Osteoblast (primary cell): ENCODE results near the gene C2CD2. TPM values are rescaled to one million over a fixed set of nuclear protein-coding genes. Genes with fewer than 3 reads are reported as not detected.

Experiments
- DNase-seq: peaks from one replicate; pipeline ENCODE4 v3.0.0; 2011; ENCODE audit warnings: low spot score, mixed read lengths; ENCODE audit not compliant: insufficient read length; ENCODE audit errors: missing footprints
- H2AFZ ChIP-seq: 2 replicates; pipeline ENCODE4 v1.6.0; 2011; ENCODE audit warnings: mild to moderate bottlenecking, low read length
- H3K27ac ChIP-seq: 2 replicates; pipeline ENCODE4 v1.5.1; 2011; ENCODE audit warnings: mild to moderate bottlenecking, low read depth, low read length, moderate library complexity
- H3K27me3 ChIP-seq: 2 replicates; pipeline ENCODE4 v1.6.0; 2012; ENCODE audit warnings: mild to moderate bottlenecking, control low read depth, inconsistent platforms, low read length, moderate library complexity; ENCODE audit not compliant: insufficient read depth
- H3K36me3 ChIP-seq: 2 replicates; pipeline ENCODE4 v1.5.1; 2011; ENCODE audit warnings: mild to moderate bottlenecking, low read length, control low read depth, moderate library complexity; ENCODE audit not compliant: insufficient read depth
- H3K4me1 ChIP-seq: 2 replicates; pipeline ENCODE4 v1.5.1; 2011; ENCODE audit warnings: mild to moderate bottlenecking, low read length, control low read depth, moderate library complexity; ENCODE audit not compliant: insufficient read depth
- H3K4me2 ChIP-seq: 2 replicates; pipeline ENCODE4 v1.6.0; 2011; ENCODE audit warnings: mild to moderate bottlenecking, low read length; ENCODE audit not compliant: insufficient read depth
- H3K4me3 ChIP-seq: fragments of 200-600 bp; sonication (generic); 3 replicates; pipeline ENCODE4 v1.5.1; 2012; ENCODE audit warnings: mild to moderate bottlenecking, low read length, inconsistent platforms; ENCODE audit not compliant: insufficient read depth
- H3K79me2 ChIP-seq: 2 replicates; pipeline ENCODE4 v1.6.0; 2012; ENCODE audit warnings: mild to moderate bottlenecking, low read length, control low read depth, inconsistent platforms; ENCODE audit not compliant: insufficient read depth
- H3K9me3 ChIP-seq: 2 replicates; pipeline ENCODE4 v1.5.1; 2011; ENCODE audit warnings: low read depth, low read length, control low read depth
- H4K20me1 ChIP-seq: 2 replicates; pipeline ENCODE4 v1.6.0; 2012; ENCODE audit warnings: mild to moderate bottlenecking, low read length, control low read depth; ENCODE audit not compliant: insufficient read depth
- total RNA-seq: library from RNA; depleted of rRNA; stranded (reverse); fragments of >200 nt; gene quantifications from 2 replicates; pipeline ENCODE4 v1.2.3, GENCODE V29; 2012
- TF ChIP-seq, protein P1 (sequence below): IDR thresholded peaks from 2 replicates; pipeline ENCODE4 v1.5.1; 2011; ENCODE audit warnings: mild to moderate bottlenecking, low read depth, low read length, moderate library complexity; ENCODE audit errors: extremely low read depth

C2CD2 gene
- total RNA-seq, 1 donor = 40.9 TPM

DNA sequence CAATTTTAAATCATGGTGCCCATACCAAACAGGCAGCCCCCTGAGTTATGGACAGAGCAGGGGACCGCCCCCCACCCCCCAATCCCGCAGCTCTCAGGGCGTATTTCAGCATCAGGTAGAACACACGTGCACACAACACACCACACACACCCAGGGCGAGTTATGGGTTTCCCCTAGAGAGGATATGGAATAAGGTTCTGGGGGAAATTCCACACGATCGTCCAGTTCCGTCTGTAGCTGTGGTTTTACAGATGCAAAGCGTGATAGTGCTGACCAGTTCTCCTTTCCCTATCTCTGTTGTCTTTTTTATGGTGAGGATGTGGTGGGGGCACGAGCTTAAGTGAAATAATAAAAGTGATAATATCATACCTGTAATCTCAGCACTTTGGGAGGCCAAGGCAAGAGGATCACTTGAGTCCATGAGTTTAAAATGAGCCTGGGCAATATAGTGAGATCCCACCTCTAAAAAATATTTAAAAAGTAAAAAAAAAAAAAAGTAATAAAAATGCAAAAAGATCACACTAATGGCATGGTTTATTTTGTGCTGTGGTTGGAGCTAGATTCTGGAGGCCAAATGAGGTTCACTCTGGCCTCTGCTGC is 25.1 kb downstream of the C2CD2 start:
- H2AFZ ChIP-seq = no peak overlapping the region
- no peaks in the 10 kb centered on the region for H3K27me3 ChIP-seq
- no peak for DNase-seq

DNA sequence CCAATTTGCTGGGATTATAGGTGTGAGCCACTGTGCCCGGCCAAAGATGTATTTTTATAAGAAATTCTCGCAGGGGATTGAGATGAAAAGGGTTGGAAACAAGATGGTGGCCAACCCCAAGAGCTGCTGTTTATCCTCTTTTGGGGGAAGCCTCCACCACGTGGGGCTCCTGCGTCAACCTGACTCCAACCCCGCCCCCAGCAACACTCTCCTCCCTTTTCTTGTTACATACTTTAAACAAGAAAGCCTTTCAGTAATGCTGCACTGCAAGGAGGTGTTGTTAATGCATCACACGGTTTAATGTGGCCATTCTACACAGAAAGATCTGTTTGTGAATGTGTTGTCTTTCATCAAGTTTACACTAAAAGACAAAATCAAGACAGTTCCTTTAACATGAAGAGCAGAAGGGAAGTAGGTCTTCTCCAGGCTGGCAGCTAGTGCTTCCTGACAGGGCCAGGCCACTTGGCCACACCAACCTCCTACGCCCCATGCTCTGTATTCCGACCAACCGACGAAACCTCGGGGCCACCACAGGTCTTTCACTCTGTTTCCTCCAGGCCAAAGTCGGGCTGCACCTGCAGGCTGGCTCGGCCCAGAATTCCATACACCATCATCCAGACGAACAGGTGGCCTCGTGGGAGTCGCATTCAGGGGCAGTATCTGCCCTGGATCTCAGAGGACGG is 25.9 kb downstream of the C2CD2 start:
- Histone ChIP-seq H3K79me2 (peaks cover 27% of the 10 kb centered on the region), H2AFZ (no peak overlapping the region), H3K27me3 (no peaks in the 10 kb centered on the region), H3K36me3 (peaks cover 3% of the 10 kb centered on the region), H4K20me1 (no peaks in the 10 kb centered on the region), H3K27ac (peak overlapping the region; percentile 7), H3K4me1 (peaks cover 56% of the 10 kb centered on the region), H3K4me2 (no peak overlapping the region), H3K4me3 (no peak overlapping the region), H3K9me3 (no peaks in the 10 kb centered on the region)
- no peak for DNase-seq
- TF ChIP-seq, protein P1, sequence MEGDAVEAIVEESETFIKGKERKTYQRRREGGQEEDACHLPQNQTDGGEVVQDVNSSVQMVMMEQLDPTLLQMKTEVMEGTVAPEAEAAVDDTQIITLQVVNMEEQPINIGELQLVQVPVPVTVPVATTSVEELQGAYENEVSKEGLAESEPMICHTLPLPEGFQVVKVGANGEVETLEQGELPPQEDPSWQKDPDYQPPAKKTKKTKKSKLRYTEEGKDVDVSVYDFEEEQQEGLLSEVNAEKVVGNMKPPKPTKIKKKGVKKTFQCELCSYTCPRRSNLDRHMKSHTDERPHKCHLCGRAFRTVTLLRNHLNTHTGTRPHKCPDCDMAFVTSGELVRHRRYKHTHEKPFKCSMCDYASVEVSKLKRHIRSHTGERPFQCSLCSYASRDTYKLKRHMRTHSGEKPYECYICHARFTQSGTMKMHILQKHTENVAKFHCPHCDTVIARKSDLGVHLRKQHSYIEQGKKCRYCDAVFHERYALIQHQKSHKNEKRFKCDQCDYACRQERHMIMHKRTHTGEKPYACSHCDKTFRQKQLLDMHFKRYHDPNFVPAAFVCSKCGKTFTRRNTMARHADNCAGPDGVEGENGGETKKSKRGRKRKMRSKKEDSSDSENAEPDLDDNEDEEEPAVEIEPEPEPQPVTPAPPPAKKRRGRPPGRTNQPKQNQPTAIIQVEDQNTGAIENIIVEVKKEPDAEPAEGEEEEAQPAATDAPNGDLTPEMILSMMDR = no peak

More for the DNA sequence above, 25.1 kb downstream of the C2CD2 start:
- Histone ChIP-seq H3K79me2 (peaks cover 27% of the 10 kb centered on the region), H3K4me2 (no peak overlapping the region), H3K27ac (peak overlapping the region; percentile 70), H4K20me1 (no peaks in the 10 kb centered on the region), H3K4me3 (no peak overlapping the region), H3K36me3 (peaks cover 3% of the 10 kb centered on the region), H3K9me3 (no peaks in the 10 kb centered on the region), H3K4me1 (peaks cover 56% of the 10 kb centered on the region)
- TF ChIP-seq, protein P1 = no peak

DNA sequence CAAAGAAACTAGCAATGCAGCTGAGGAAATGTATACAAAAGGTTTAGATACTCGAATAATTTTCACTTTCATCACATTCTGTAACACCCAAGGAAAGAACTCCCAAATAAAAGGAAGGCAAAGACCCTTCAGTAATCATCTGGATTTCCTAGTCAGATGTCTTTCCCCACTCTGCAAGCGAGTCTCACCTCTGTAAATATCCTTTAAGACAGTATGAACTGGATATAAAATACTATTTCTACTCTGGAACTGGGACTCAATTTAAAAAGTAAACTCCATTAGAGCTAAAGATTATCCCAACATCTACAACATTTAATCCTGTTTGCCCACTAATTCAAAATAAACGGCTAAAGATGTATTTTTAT is 27.0 kb downstream of the C2CD2 start:
- Histone ChIP-seq H3K79me2 (peaks cover 29% of the 10 kb centered on the region), H2AFZ (peak overlapping the region; percentile 71), H3K9me3 (no peaks in the 10 kb centered on the region), H3K27me3 (no peaks in the 10 kb centered on the region), H3K4me3 (peak overlapping the region; percentile 63), H4K20me1 (no peaks in the 10 kb centered on the region), H3K4me2 (peak overlapping the region; percentile 88), H3K36me3 (peaks cover 3% of the 10 kb centered on the region), H3K4me1 (peaks cover 54% of the 10 kb centered on the region), H3K27ac (peak overlapping the region; percentile 99)
- DNase-seq = no peak
- TF ChIP-seq, protein P1 = no peak

DNA sequence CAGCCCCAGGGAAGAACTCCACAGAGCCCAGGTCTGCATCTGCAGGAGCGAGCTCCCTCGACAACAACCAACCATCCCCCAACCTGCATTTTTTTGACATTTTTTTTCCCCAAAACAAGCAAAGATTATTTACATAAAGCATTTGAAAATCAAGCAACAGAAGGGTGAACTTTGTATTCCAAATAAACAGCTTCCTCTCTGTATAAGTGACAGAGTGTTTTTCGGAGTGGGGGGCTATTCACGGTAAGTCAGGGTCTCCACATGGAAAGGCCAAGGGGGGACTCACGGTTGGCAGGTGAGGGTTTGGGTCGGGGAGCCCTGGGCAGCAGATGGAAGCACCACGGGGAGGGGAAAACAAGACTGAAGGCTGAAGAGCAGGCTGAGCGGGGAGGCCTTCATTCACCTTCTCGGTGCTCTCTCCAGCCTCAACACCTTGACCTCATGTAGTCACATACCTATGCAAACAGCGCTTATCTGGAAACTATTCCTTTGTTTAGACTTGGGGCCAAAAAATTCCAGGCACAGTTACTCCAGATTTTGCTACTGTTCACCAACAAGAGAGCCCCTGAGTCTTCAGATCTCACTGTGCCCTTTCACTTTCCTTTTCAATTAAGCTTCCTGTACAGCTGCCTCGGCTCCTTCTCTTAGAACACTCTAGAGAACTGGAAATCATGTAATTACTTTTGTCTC is 27.6 kb downstream of the C2CD2 start:
- Histone ChIP-seq H3K4me2 (peak overlapping the region; percentile 88), H3K27me3 (no peaks in the 10 kb centered on the region), H4K20me1 (no peaks in the 10 kb centered on the region), H3K4me3 (peak overlapping the region; percentile 63), H2AFZ (peak overlapping the region; percentile 71), H3K79me2 (peaks cover 32% of the 10 kb centered on the region), H3K4me1 (peaks cover 58% of the 10 kb centered on the region), H3K27ac (peak overlapping the region; percentile 99), H3K36me3 (peaks cover 3% of the 10 kb centered on the region), H3K9me3 (no peaks in the 10 kb centered on the region)
- DNase-seq = peak; percentile 76
- TF ChIP-seq, protein P1 = no peak
